ENCODE measurements around the gene TMEM116.

TMEM116 gene

DNA sequence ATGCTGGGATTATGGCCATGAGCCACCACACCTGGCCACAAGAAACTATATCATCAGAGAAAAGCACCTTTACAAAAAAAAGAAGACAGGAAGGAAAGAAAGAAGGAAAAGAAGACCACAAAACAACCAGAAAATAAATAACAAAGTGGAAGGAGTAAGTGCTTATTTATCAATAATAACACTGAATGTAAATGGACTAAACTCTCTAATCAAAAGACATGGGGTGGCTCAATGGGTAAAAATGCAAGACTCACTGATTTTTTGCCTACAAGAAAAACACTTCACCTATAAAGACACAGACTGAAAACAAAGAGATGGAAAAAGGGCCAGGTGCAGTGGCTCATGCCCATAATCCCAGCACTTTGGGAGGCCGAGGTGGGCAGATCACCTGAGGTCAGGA lies 105.2 kb downstream of the TMEM116 start:
- DNase-seq (ENCODE audit: insufficient read length) (no peak), FAIRE-seq (no peak)
- TF ChIP-seq POLR2AphosphoS5 (IDR thresholded peaks at IDR 0.05; ENCODE audit: low read depth, low read length) (no peak), POLR2A (IDR thresholded peaks at IDR 0.05; ENCODE audit: low read depth, low read length) (no peak), TAF1 (IDR thresholded peaks at IDR 0.05; ENCODE audit: borderline replicate concordance, low read depth, low read length) (no peak)

DNA sequence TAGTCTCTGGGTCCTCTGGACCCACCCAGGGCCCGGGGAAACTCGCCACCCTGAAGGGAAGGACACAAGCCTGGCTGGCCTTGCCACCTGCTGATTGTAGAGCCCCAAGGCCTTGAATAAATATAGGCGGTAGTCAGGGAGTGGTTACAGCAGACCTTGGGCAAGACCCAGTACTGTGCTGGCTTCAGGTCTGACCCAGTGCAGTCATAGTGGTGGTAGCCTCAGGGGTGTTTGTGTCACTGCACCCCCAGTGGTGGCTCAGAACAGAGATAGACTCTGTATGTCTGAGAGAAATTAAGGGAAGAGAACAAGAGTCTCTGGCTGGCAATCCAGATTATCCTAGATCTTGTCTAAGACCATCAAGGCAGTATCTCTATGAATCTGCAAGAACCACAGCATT lies 107.5 kb downstream of the TMEM116 start:
- no peak for TF ChIP-seq POLR2A (IDR thresholded peaks at IDR 0.05; ENCODE audit: low read depth, low read length)
- no peak for TF ChIP-seq TAF1 (IDR thresholded peaks at IDR 0.05; ENCODE audit: borderline replicate concordance, low read depth, low read length)
- TF ChIP-seq POLR2AphosphoS5 (IDR thresholded peaks at IDR 0.05; ENCODE audit: low read depth, low read length), result no peak
- no peak for DNase-seq (ENCODE audit: insufficient read length)
- FAIRE-seq, result no peak

DNA sequence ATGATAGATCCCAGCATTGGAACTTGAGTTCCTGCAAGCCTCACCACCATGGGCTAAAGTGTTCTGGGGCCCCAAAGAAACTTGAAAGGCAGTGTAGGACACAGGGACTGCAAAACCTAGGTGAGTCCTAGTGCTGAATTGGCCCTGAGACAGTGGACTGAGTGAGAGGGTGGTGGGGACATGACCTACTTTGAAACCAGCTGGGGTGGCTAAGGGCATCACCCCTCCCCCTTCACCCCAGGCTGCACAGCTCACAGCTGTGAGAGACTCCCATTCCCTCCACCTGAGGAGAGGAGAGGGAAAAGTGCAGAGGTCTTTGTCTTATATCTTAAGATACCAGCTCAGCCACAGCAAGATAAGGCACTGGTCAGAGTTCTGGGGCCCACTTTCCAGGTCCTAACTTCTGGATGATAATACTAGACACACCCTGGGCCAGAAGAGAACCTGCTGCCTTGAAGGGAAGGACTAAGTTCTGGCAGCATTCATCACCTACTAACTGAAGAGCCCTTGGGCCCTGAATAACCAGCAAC lies 108.5 kb downstream of the TMEM116 start:
- no peak for DNase-seq (ENCODE audit: insufficient read length)
- FAIRE-seq, result no peak
- TF ChIP-seq POLR2AphosphoS5 (IDR thresholded peaks at IDR 0.05; ENCODE audit: low read depth, low read length), result no peak
- TF ChIP-seq TAF1 (IDR thresholded peaks at IDR 0.05; ENCODE audit: borderline replicate concordance, low read depth, low read length), result no peak
- TF ChIP-seq POLR2A (IDR thresholded peaks at IDR 0.05; ENCODE audit: low read depth, low read length), result no peak

DNA sequence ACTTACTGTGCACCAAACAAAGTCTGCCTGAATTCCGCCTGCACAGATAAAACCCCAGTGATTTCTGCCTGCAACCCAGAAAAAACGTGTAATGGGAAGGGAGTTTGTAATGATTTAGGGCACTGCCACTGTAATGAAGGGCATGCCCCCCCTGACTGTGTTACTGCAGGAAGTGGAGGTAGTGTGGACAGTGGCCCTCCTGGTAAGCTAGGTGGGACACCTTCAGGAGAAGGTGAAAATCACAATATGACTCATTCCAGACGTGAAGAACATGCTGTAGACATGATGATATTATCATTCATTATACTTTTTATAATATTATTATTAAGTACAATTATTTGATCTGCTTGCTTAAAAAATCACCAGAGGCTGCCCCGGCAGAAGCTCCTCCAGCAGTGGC lies 111.8 kb downstream of the TMEM116 start:
- FAIRE-seq (no peak), DNase-seq (ENCODE audit: insufficient read length) (no peak)
- TF ChIP-seq POLR2AphosphoS5 (IDR thresholded peaks at IDR 0.05; ENCODE audit: low read depth, low read length) (no peak), TAF1 (IDR thresholded peaks at IDR 0.05; ENCODE audit: borderline replicate concordance, low read depth, low read length) (no peak), POLR2A (IDR thresholded peaks at IDR 0.05; ENCODE audit: low read depth, low read length) (no peak)

DNA sequence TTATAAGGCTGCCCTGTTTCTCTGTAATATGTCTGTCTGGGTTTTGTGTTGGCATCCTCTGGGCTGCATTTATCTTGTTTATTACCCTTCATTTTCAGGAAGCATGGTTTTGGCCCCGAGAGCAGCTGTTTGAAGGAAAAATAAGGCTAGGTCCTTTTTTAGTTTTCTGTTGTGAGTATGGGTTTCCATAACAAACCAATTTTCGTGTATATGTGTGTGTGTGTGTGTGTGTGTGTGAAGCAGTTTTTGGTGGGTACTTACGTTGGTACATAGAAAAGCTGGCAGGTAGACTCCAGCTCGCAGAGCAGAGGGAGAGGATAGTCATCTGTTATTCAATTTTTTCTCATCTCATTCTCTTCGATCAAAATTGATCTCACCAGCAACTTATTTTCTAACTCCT lies 118.4 kb downstream of the TMEM116 start:
- FAIRE-seq (no peak), DNase-seq (ENCODE audit: insufficient read length) (no peak)
- TF ChIP-seq POLR2A (IDR thresholded peaks at IDR 0.05; ENCODE audit: low read depth, low read length) (no peak), TAF1 (IDR thresholded peaks at IDR 0.05; ENCODE audit: borderline replicate concordance, low read depth, low read length) (no peak), POLR2AphosphoS5 (IDR thresholded peaks at IDR 0.05; ENCODE audit: low read depth, low read length) (no peak)

DNA sequence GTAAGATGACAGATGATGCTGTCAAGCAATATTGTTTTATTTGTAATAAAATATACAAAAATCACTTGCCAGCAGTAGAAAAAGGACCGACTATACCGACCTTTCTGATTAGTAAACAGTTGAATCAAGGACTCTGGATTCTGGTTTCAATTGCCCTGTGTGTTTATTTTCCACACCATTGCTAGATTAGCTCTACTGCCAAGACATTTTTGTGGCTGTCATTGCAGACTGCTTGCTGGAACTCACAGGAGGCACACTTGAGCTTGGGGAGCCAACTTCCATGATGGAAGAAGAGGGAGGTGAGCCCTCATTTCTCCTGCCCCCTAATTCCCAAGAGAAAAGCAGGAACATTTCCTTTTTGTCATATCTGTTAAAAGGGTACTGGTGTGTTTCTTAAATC lies 119.7 kb downstream of the TMEM116 start:
- FAIRE-seq (no peak), DNase-seq (ENCODE audit: insufficient read length) (no peak)
- TF ChIP-seq POLR2A (IDR thresholded peaks at IDR 0.05; ENCODE audit: low read depth, low read length), result no peak

DNA sequence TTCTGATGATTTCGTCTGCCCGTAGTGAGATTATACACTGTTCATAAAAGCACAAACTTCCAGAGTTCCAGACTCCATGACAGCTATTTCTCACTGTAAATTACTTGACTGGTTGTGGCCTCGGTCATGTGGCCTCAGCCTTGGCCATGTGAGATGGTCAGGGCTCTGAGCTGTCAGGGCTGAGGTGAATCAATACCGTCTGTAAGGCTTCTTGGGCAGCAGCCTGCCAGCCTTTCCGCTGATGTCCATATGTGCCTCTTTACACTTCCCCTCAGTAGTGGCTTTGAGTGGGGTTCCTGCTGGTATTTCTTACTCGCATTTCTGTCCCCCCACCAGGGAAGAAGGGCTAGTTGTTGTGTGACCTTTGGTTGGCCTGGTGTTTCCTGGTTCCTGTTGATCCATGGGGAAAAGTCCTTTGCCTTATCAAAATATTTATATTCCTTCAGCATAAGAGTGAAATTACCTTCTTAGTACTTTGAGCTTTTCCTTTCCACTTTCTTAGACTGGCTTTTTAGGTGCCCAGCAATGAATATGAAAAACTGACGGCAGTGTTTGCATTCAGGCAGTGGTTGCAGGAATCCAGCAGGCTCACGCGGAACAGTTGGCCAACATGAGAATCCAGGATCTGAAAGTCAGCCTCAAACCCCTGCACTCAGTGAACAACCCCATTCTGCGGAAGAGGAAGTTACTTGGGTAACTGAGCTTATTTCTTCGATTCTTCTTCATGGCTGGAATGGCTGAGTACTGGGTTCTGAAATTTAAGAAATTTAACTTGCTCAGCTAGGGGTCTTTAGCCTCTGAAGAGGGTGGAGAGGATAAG lies 124.8 kb downstream of the TMEM116 start:
- DNase-seq (ENCODE audit: insufficient read length) (no peak), FAIRE-seq (no peak)
- TF ChIP-seq POLR2AphosphoS5 (IDR thresholded peaks at IDR 0.05; ENCODE audit: low read depth, low read length) (no peak), TAF1 (IDR thresholded peaks at IDR 0.05; ENCODE audit: borderline replicate concordance, low read depth, low read length) (no peak), POLR2A (IDR thresholded peaks at IDR 0.05; ENCODE audit: low read depth, low read length) (no peak)

DNA sequence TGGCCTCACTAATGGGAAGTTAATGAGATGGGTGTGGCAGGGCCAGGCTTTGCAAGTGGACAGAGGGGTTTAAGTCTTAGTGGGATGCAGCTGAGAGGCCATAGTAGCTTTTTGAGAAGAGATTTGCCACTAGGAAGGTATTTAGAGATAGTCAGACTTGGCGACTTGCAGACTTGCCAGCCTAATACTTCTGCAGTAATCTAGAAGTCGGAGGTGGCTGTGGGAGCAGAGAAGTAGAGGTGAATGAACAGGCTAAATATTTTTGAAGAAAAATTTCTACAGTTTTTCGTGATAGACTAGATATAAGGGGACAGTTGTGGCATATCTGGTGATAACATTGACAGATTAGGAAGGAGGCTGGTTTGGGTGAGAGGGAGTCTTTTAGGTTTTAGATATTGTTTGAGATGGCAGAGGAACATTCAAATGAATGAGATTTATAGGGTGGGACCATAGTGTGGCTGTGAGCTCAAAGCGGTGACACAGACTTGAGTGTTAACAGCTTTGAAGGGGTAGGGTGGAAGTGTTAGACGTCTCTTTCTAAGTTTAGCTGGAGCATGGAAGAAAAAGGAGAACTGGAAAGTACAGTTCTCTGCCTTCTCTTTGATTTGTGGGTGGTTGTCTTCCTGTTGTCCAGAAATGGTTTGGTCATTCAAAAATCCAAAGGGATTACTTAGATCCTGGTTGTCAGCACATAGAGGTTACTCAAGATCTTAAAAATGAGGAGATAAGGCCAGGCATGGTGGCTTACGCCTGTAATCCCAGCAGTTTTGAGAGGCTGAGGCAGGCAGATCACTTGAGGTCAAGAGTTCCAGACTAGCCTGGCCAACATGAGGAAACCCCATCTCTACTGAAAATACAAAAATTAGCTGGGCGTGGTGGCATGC lies 126.1 kb downstream of the TMEM116 start:
- FAIRE-seq (no peak), DNase-seq (ENCODE audit: insufficient read length) (no peak)
- TF ChIP-seq TAF1 (IDR thresholded peaks at IDR 0.05; ENCODE audit: borderline replicate concordance, low read depth, low read length) (no peak), POLR2AphosphoS5 (IDR thresholded peaks at IDR 0.05; ENCODE audit: low read depth, low read length) (no peak), POLR2A (IDR thresholded peaks at IDR 0.05; ENCODE audit: low read depth, low read length) (no peak)

DNA sequence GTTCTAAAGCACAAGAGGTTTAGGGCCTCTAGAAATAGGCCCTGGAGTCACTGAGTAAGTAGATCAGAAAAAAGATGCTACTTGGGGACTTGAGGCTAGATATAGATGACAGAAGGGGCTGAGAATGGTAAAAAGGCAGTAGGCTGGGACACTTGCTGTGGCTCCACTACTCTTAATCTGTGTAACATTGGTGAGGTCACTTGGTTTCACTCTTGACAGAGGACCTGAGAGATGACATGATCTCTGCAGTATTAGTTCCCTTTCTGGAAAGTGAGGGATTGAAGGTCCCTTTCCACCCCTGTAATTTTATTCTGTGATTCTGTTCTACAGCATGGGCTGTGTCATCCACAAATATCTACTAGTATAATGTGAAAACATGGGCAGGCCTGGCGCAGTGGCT lies 131.2 kb downstream of the TMEM116 start:
- TF ChIP-seq POLR2AphosphoS5 (IDR thresholded peaks at IDR 0.05; ENCODE audit: low read depth, low read length) (no peak), POLR2A (IDR thresholded peaks at IDR 0.05; ENCODE audit: low read depth, low read length) (no peak), TAF1 (IDR thresholded peaks at IDR 0.05; ENCODE audit: borderline replicate concordance, low read depth, low read length) (no peak)
- no peak for FAIRE-seq
- DNase-seq (ENCODE audit: insufficient read length), result peak; percentile 20
